K562 (cell line): ENCODE measurements around the gene DNAH9. TPM values are rescaled to one million over a fixed set of nuclear protein-coding genes. Genes with fewer than 3 reads are reported as not detected.

ENCODE experiments used
- CEBPB ChIP-seq: fragments of 450-650 bp; IDR thresholded peaks from 2 replicates; pipeline ENCODE4 v1.6.1; 2016; ENCODE audit warnings: missing genetic modification characterization, missing compliant biosample characterization
- DACH1 ChIP-seq: fragments of 450-650 bp; IDR thresholded peaks from 2 replicates; pipeline ENCODE4 v1.6.1; 2018; ENCODE audit not compliant: partially characterized antibody
- FOXM1 ChIP-seq, 2 experiments: fragments of 450-650 bp in 1 of 2; sonication (generic) in 1 of 2; formaldehyde crosslinking in 1 of 2; IDR thresholded peaks; 2 replicates each; pipeline versions ENCODE4 v1.6.1 to v1.9.0; 2017 to 2022; ENCODE audit warnings: low read depth in 2 of 2, mild to moderate bottlenecking in 2 of 2, missing genetic modification reagents in 1 of 2, moderate library complexity in 1 of 2
- HDAC3 ChIP-seq: fragments of 450-650 bp; IDR thresholded peaks from 2 replicates; pipeline ENCODE4 v1.6.1; 2018; ENCODE audit warnings: borderline replicate concordance, mild to moderate bottlenecking, moderate library complexity; ENCODE audit not compliant: partially characterized antibody
- KAT8 ChIP-seq: fragments of 450-650 bp; IDR thresholded peaks from 2 replicates; pipeline ENCODE4 v1.6.1; 2016; ENCODE audit warnings: low read depth, mild to moderate bottlenecking
- NCOR1 ChIP-seq: fragments of 450-650 bp; IDR thresholded peaks from 2 replicates; pipeline ENCODE4 v1.6.1; 2016; ENCODE audit warnings: mild to moderate bottlenecking, moderate library complexity
- NFIC ChIP-seq: fragments of 450-650 bp; IDR thresholded peaks from 2 replicates; pipeline ENCODE4 v1.6.1; 2017; ENCODE audit warnings: mild to moderate bottlenecking, inconsistent platforms
- PKNOX1 ChIP-seq: fragments of 450-650 bp; IDR thresholded peaks from 2 replicates; pipeline ENCODE4 v1.6.1; 2016
- POLR2AphosphoS5 ChIP-seq: IDR thresholded peaks from 2 replicates; pipeline ENCODE4 v1.6.1; 2011; ENCODE audit warnings: mild to moderate bottlenecking, low read depth, low read length, moderate library complexity; ENCODE audit not compliant: control insufficient read depth, insufficient read depth
- PTBP1 ChIP-seq: fragments of 200-400 bp; formaldehyde crosslinking; IDR thresholded peaks from 2 replicates; pipeline ENCODE4 v1.6.1; 2017; ENCODE audit warnings: low read depth, low read length
- RCOR1 ChIP-seq, 2 experiments: IDR thresholded peaks; 2 replicates each; pipeline ENCODE4 v1.6.1; 2012; ENCODE audit warnings: low read depth in 2 of 2, low read length in 2 of 2, borderline replicate concordance in 1 of 2, improper control_type of control experiment in 1 of 2
- SMARCE1 ChIP-seq: fragments of 450-650 bp; IDR thresholded peaks from 2 replicates; pipeline ENCODE4 v1.7.1; 2016; ENCODE audit warnings: mild to moderate bottlenecking
- SOX6 ChIP-seq: fragments of 450-650 bp; IDR thresholded peaks from 2 replicates; pipeline ENCODE4 v1.6.1; 2014; ENCODE audit warnings: mild to moderate bottlenecking
- ZBTB9 ChIP-seq: fragments of 450-650 bp; formaldehyde crosslinking; IDR thresholded peaks from 2 replicates; pipeline ENCODE4 v1.4.0; 2020; ENCODE audit warnings: mild to moderate bottlenecking, moderate library complexity
- ZEB2 ChIP-seq: fragments of 450-650 bp; IDR thresholded peaks from 2 replicates; pipeline ENCODE4 v1.6.1; 2016
- ZNF140 ChIP-seq: fragments of 250-450 bp; sonication (Bioruptor Pico); IDR thresholded peaks from 2 replicates; pipeline ENCODE4 v1.8.0; 2021; ENCODE audit warnings: moderate library complexity, mild to moderate bottlenecking, inconsistent platforms
- polyA plus RNA-seq, 8 experiments: library from polyadenylated mRNA; depleted of rRNA in 4 of 8; stranded (reverse) in 5 of 8; unstranded in 3 of 8; fragments of >200 nt; fragmentation: Nextera tagmentation in 2 of 8; fragmentation: Illumina TruSeq in 1 of 8; extraction: Ambion mirVana in 2 of 8; extraction: Trizol in 1 of 8; gene quantifications; 2 replicates each; pipeline versions ENCODE4 v1.2.1 to v1.2.3, GENCODE V29; 2011 to 2014; ENCODE audit warnings: inconsistent platforms in 1 of 8, missing spikeins in 1 of 8
- total RNA-seq, 7 experiments: library from RNA; depleted of rRNA in 6 of 7; stranded (reverse); fragments of >200 nt in 6 of 7; fragmentation: Illumina TruSeq in 2 of 7; extraction: Trizol in 2 of 7; gene quantifications; 2 replicates each; pipeline versions ENCODE4 v1.2.1 to v1.2.3, GENCODE V29; 2011 to 2021; ENCODE audit warnings: low replicate concordance in 1 of 7
- TF ChIP-seq, protein P1 (sequence below): fragments of 200-800 bp; sonication (Bioruptor generic); IDR thresholded peaks from 2 replicates; pipeline ENCODE4 v1.6.1; 2016; ENCODE audit warnings: missing genetic modification characterization, missing compliant biosample characterization

The DNAH9 gene
- total and polyA plus RNA-seq, 9 of the 15 experiments (the other 6 are each of a cell fraction or from before 2014, with no cell fraction given) = not detected

GRCh38 chr17:11928436-11928835 is 330.2 kb downstream of the DNAH9 start (continued):
- TF ChIP-seq DACH1 = no peak
- TF ChIP-seq KAT8 = no peak
- TF ChIP-seq NFIC = peak; percentile 35; the same call in 1 of the 2 replicates
- 0 out of 2 replicates have a peak, but pooled peaks have one; percentile 12 for TF ChIP-seq CEBPB
- TF ChIP-seq, protein P1, sequence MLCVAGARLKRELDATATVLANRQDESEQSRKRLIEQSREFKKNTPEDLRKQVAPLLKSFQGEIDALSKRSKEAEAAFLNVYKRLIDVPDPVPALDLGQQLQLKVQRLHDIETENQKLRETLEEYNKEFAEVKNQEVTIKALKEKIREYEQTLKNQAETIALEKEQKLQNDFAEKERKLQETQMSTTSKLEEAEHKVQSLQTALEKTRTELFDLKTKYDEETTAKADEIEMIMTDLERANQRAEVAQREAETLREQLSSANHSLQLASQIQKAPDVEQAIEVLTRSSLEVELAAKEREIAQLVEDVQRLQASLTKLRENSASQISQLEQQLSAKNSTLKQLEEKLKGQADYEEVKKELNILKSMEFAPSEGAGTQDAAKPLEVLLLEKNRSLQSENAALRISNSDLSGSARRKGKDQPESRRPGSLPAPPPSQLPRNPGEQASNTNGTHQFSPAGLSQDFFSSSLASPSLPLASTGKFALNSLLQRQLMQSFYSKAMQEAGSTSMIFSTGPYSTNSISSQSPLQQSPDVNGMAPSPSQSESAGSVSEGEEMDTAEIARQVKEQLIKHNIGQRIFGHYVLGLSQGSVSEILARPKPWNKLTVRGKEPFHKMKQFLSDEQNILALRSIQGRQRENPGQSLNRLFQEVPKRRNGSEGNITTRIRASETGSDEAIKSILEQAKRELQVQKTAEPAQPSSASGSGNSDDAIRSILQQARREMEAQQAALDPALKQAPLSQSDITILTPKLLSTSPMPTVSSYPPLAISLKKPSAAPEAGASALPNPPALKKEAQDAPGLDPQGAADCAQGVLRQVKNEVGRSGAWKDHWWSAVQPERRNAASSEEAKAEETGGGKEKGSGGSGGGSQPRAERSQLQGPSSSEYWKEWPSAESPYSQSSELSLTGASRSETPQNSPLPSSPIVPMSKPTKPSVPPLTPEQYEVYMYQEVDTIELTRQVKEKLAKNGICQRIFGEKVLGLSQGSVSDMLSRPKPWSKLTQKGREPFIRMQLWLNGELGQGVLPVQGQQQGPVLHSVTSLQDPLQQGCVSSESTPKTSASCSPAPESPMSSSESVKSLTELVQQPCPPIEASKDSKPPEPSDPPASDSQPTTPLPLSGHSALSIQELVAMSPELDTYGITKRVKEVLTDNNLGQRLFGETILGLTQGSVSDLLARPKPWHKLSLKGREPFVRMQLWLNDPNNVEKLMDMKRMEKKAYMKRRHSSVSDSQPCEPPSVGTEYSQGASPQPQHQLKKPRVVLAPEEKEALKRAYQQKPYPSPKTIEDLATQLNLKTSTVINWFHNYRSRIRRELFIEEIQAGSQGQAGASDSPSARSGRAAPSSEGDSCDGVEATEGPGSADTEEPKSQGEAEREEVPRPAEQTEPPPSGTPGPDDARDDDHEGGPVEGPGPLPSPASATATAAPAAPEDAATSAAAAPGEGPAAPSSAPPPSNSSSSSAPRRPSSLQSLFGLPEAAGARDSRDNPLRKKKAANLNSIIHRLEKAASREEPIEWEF (CRISPR knock-in tag) = no peak
- TF ChIP-seq PKNOX1 = peak; percentile 68; the same call in 1 of the 2 replicates
- TF ChIP-seq SOX6 = peak; percentile 86
- 0 out of 2 replicates have a peak, but pooled peaks have one; percentile 18 for TF ChIP-seq ZEB2
- TF ChIP-seq POLR2AphosphoS5 = peak; percentile 46; the same call in 1 of the 2 replicates
- peak in 1 of 2 experiments; percentile 23; a peak in 2 of 4 replicates for TF ChIP-seq RCOR1 (IDR thresholded peaks at IDR 0.05; ENCODE audit: borderline replicate concordance in 1 of 2, low read depth in 2 of 2, low read length in 2 of 2)
- TF ChIP-seq PTBP1 = no peak
- TF ChIP-seq HDAC3 = peak; percentile 41
- peak; percentile 79 for TF ChIP-seq NCOR1
- peak; percentile 50; the same call in 1 of the 2 replicates for TF ChIP-seq FOXM1 (IDR thresholded peaks at IDR 0.05; ENCODE audit: low read depth)
- no peak for TF ChIP-seq FOXM1 (CRISPR knock-in tag; IDR thresholded peaks at IDR 0.05; ENCODE audit: low read depth)
- no peak for TF ChIP-seq ZNF140
- no peak for TF ChIP-seq ZBTB9
- peak; percentile 59; the same call in 1 of the 2 replicates for TF ChIP-seq SMARCE1
